WTC11 (cell line): Measurements from ENCODE around the gene MAPRE2. TPM values are rescaled to one million over a fixed set of nuclear protein-coding genes. Genes with fewer than 3 reads are reported as not detected.
A peak's percentile ranks its signal among the peaks of the same experiment; 100 is the strongest.

Experiments used
- ATAC-seq: fragments of 200-7000 bp; cut with Tn5 transposase; 2 replicates; pipeline ENCODE4 v1.10.0; 2021; ENCODE audit warnings: mild to moderate bottlenecking, moderate library complexity
- CTCF ChIA-PET: fragments of 300-600 bp; sonication (Branson Sonifier 250); formaldehyde crosslinking; loops from one replicate; lab custom pipeline; 2021; ENCODE audit warnings: antibody characterized with exemption; lab: Charles Lee
- POLR2A ChIA-PET: fragments of 350-600 bp; sonication (Branson Sonifier 250); formaldehyde crosslinking; loops from one replicate; lab custom pipeline; 2021; ENCODE audit warnings: antibody characterized with exemption; lab: Charles Lee
- DNase-seq: peaks from one replicate; pipeline ENCODE4 v3.0.0; 2021; ENCODE audit warnings: low spot score
- H3K27ac Mint-ChIP-seq: 2 replicates; pipeline ENCODE4 v1.8.0; 2021; ENCODE audit warnings: mixed read lengths
- H3K27me3 Mint-ChIP-seq: 2 replicates; pipeline ENCODE4 v1.8.0; 2021; ENCODE audit warnings: low read depth, mild to moderate bottlenecking, moderate library complexity, mixed read lengths
- H3K36me3 Mint-ChIP-seq: 2 replicates; pipeline ENCODE4 v1.8.0; 2021; ENCODE audit warnings: mixed read lengths
- H3K4me1 Mint-ChIP-seq: 2 replicates; pipeline ENCODE4 v1.8.0; 2022; ENCODE audit warnings: mixed read lengths
- H3K4me3 Mint-ChIP-seq: 2 replicates; pipeline ENCODE4 v1.8.0; 2021; ENCODE audit warnings: mild to moderate bottlenecking, moderate library complexity, mixed read lengths
- H3K9me3 Mint-ChIP-seq: 2 replicates; pipeline ENCODE4 v1.8.0; 2021; ENCODE audit warnings: mixed read lengths
- AR ChIP-seq: fragments of 250-450 bp; sonication (Bioruptor Pico); IDR thresholded peaks from 2 replicates; pipeline ENCODE4 v1.9.0; 2021; ENCODE audit warnings: mild to moderate bottlenecking
- ATF1 ChIP-seq: sonication (generic); formaldehyde crosslinking; IDR thresholded peaks from 2 replicates; pipeline ENCODE4 v1.8.1; 2023; ENCODE audit warnings: mild to moderate bottlenecking, moderate library complexity, missing genetic modification reagents
- CTCF ChIP-seq: fragments of 200-600 bp; IDR thresholded peaks from 2 replicates; pipeline ENCODE4 v1.8.0; 2022; ENCODE audit warnings: antibody characterized with exemption
- ESRRA ChIP-seq: sonication (generic); formaldehyde crosslinking; IDR thresholded peaks from 2 replicates; pipeline ENCODE4 v1.8.1; 2022; ENCODE audit warnings: mild to moderate bottlenecking, missing genetic modification reagents, borderline replicate concordance
- FOXJ3 ChIP-seq: sonication (generic); formaldehyde crosslinking; IDR thresholded peaks from 2 replicates; pipeline ENCODE4 v1.9.0; 2021; ENCODE audit warnings: missing genetic modification reagents, mild to moderate bottlenecking, borderline replicate concordance
- GTF2I ChIP-seq: fragments of 250-450 bp; sonication (Bioruptor Pico); conservative IDR thresholded peaks from 2 replicates; pipeline ENCODE4 v1.4.0; 2021; ENCODE audit warnings: mild to moderate bottlenecking
- PRDM15 ChIP-seq: sonication (generic); formaldehyde crosslinking; IDR thresholded peaks from 2 replicates; pipeline ENCODE4 v1.8.0; 2022; ENCODE audit warnings: missing genetic modification reagents
- SOX15 ChIP-seq: fragments of 250-450 bp; sonication (Bioruptor Pico); IDR thresholded peaks from 2 replicates; pipeline ENCODE4 v1.9.0; 2021; ENCODE audit warnings: mild to moderate bottlenecking
- TCF7 ChIP-seq: sonication (generic); formaldehyde crosslinking; IDR thresholded peaks from 2 replicates; pipeline ENCODE4 v1.8.0; 2022; ENCODE audit warnings: mild to moderate bottlenecking, low read depth, missing genetic modification reagents, moderate library complexity
- TEAD1 ChIP-seq: sonication (generic); formaldehyde crosslinking; IDR thresholded peaks from 2 replicates; pipeline ENCODE4 v1.8.0; 2022; ENCODE audit warnings: mild to moderate bottlenecking, missing genetic modification reagents
- ZMAT4 ChIP-seq: fragments of 250-450 bp; sonication (Bioruptor Pico); IDR thresholded peaks from 2 replicates; pipeline ENCODE4 v1.9.0; 2021; ENCODE audit warnings: mild to moderate bottlenecking
- ZNF232 ChIP-seq: sonication (generic); formaldehyde crosslinking; IDR thresholded peaks from 2 replicates; pipeline ENCODE4 v1.8.0; 2022; ENCODE audit warnings: mild to moderate bottlenecking, missing genetic modification reagents
- ZNF317 ChIP-seq: sonication (generic); formaldehyde crosslinking; IDR thresholded peaks from 2 replicates; pipeline ENCODE4 v1.8.1; 2023; ENCODE audit warnings: low read depth, mild to moderate bottlenecking, moderate library complexity, missing genetic modification reagents, borderline replicate concordance
- ZNF425 ChIP-seq: fragments of 250-450 bp; sonication (Bioruptor Pico); conservative IDR thresholded peaks from 2 replicates; pipeline ENCODE4 v1.9.0; 2021; ENCODE audit warnings: mild to moderate bottlenecking
- total RNA-seq: library from RNA; stranded (reverse); gene quantifications from 3 replicates; pipeline ENCODE4 v1.2.3, GENCODE V29; 2021
- TF ChIP-seq, protein P1 (sequence below): sonication (generic); formaldehyde crosslinking; IDR thresholded peaks from 2 replicates; pipeline ENCODE4 v1.8.1; 2022; ENCODE audit warnings: missing genetic modification reagents, borderline replicate concordance
- TF ChIP-seq, protein P2 (sequence below): sonication (generic); formaldehyde crosslinking; IDR thresholded peaks from 2 replicates; pipeline ENCODE4 v1.8.1; 2022; ENCODE audit warnings: low read depth, mild to moderate bottlenecking, moderate library complexity, missing genetic modification reagents, borderline replicate concordance
- TF ChIP-seq, protein P3 (sequence below): fragments of 250-450 bp; sonication (Bioruptor Pico); IDR thresholded peaks from 2 replicates; pipeline ENCODE4 v1.9.0; 2021; ENCODE audit warnings: mild to moderate bottlenecking, borderline replicate concordance

The MAPRE2 gene
- total RNA-seq, 1 experiment from 2014 or later: 20.4 TPM

DNA sequence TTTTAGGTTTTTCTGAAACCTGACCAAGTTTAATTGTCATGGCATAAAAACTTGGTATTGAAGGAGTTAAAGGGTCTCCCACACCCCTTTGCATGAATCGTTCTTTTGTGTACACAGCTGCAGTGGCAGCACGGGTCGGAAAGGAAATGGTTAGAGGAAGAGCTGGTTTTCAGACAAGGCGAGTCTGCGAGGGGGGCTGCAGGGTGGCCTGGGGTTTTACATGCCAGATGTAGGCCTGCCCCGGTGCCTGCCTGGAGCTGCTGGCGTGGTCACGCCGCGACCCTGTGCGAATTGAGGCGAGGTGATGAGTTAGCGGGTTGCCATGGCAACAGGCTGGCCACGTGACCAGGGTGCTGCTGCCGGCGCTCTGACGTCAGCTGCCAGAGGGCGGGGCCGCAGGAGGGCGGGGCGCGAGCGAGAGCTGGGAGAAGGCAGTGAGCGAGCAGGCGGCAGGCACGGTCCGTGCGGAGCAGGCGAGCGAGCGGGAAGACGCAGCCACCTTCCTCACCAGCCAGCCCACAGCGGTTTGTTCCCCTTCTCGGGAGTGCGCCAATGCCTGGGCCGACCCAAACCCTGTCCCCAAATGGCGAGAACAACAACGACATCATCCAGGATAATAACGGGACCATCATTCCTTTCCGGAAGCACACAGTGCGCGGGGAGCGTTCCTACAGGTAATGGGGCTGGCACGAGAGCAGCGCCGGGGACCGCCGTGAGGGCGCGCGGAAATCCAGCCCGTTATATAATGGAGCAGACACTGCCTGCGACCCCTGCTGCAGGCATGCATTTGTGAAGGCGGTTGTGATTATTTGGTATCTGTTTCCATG lies at the start of gene MAPRE2 (continued):
- TF ChIP-seq FOXJ3 (CRISPR knock-in tag) (no peak), PRDM15 (CRISPR knock-in tag) (peak; percentile 28; the same call in 1 of the 2 replicates), AR (no peak), ZNF425 (no peak), ZNF317 (no peak), SOX15 (no peak), ATF1 (no peak)
- TF ChIP-seq, protein P1, sequence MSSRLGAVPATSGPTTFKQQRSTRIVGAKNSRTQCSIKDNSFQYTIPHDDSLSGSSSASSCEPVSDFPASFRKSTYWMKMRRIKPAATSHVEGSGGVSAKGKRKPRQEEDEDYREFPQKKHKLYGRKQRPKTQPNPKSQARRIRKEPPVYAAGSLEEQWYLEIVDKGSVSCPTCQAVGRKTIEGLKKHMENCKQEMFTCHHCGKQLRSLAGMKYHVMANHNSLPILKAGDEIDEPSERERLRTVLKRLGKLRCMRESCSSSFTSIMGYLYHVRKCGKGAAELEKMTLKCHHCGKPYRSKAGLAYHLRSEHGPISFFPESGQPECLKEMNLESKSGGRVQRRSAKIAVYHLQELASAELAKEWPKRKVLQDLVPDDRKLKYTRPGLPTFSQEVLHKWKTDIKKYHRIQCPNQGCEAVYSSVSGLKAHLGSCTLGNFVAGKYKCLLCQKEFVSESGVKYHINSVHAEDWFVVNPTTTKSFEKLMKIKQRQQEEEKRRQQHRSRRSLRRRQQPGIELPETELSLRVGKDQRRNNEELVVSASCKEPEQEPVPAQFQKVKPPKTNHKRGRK (CRISPR knock-in tag): no peak
- TF ChIP-seq, all 79 proteins: peak for 13

DNA sequence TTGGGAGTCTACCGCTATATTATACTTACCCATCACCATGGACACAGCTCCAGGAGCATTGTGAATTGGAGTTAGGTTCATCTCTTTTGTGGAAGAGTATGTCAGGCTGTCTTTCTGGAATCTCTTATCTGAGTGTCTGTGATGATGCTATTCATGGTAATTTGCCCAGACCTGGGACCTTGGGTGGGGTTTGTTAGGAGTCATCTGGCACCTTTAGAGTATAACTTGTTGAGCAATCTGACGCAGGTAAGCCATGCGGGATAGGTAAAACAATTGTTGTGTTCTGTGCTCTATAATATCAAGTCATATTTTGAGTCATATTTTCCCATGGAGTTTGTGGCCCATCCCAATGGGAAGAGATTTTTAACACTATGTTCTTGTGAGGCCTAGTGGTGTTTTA lies 49.7 kb upstream of the MAPRE2 start:
- Mint-ChIP-seq H3K4me3 (no peak overlapping the region), H3K9me3 (peaks cover 15% of the 10 kb centered on the region), H3K4me1 (peaks cover 4% of the 10 kb centered on the region), H3K36me3 (peaks cover 14% of the 10 kb centered on the region), H3K27ac (no peak overlapping the region), H3K27me3 (peaks cover 2% of the 10 kb centered on the region; the same call in 1 of the 2 replicates)
- ChIA-PET POLR2A (no interaction called here), CTCF (no interaction called here)
- DNase-seq (no peak), ATAC-seq (no peak)
- TF ChIP-seq ESRRA (CRISPR knock-in tag) (no peak), CTCF (no peak), ZMAT4 (no peak), TEAD1 (CRISPR knock-in tag) (no peak), ZNF232 (CRISPR knock-in tag) (no peak), TCF7 (CRISPR knock-in tag) (no peak), GTF2I (no peak)
- TF ChIP-seq, protein P2, sequence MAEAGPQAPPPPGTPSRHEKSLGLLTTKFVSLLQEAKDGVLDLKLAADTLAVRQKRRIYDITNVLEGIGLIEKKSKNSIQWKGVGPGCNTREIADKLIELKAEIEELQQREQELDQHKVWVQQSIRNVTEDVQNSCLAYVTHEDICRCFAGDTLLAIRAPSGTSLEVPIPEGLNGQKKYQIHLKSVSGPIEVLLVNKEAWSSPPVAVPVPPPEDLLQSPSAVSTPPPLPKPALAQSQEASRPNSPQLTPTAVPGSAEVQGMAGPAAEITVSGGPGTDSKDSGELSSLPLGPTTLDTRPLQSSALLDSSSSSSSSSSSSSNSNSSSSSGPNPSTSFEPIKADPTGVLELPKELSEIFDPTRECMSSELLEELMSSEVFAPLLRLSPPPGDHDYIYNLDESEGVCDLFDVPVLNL (CRISPR knock-in tag): no peak
- TF ChIP-seq, protein P3, sequence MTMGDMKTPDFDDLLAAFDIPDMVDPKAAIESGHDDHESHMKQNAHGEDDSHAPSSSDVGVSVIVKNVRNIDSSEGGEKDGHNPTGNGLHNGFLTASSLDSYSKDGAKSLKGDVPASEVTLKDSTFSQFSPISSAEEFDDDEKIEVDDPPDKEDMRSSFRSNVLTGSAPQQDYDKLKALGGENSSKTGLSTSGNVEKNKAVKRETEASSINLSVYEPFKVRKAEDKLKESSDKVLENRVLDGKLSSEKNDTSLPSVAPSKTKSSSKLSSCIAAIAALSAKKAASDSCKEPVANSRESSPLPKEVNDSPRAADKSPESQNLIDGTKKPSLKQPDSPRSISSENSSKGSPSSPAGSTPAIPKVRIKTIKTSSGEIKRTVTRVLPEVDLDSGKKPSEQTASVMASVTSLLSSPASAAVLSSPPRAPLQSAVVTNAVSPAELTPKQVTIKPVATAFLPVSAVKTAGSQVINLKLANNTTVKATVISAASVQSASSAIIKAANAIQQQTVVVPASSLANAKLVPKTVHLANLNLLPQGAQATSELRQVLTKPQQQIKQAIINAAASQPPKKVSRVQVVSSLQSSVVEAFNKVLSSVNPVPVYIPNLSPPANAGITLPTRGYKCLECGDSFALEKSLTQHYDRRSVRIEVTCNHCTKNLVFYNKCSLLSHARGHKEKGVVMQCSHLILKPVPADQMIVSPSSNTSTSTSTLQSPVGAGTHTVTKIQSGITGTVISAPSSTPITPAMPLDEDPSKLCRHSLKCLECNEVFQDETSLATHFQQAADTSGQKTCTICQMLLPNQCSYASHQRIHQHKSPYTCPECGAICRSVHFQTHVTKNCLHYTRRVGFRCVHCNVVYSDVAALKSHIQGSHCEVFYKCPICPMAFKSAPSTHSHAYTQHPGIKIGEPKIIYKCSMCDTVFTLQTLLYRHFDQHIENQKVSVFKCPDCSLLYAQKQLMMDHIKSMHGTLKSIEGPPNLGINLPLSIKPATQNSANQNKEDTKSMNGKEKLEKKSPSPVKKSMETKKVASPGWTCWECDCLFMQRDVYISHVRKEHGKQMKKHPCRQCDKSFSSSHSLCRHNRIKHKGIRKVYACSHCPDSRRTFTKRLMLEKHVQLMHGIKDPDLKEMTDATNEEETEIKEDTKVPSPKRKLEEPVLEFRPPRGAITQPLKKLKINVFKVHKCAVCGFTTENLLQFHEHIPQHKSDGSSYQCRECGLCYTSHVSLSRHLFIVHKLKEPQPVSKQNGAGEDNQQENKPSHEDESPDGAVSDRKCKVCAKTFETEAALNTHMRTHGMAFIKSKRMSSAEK (CRISPR knock-in tag): no peak
